ENCODE results near the gene KIF3B. TPM values are rescaled to one million over a fixed set of nuclear protein-coding genes. Genes with fewer than 3 reads are reported as not detected.
"Not testable (repeated sequence)": the region's sequence is repeated elsewhere in the genome, so short reads cannot be mapped to it uniquely, and the experiment has no call there.

KIF3B gene
- total RNA-seq, 1 donor from 2014 or later, result 9.9 TPM

DNA sequence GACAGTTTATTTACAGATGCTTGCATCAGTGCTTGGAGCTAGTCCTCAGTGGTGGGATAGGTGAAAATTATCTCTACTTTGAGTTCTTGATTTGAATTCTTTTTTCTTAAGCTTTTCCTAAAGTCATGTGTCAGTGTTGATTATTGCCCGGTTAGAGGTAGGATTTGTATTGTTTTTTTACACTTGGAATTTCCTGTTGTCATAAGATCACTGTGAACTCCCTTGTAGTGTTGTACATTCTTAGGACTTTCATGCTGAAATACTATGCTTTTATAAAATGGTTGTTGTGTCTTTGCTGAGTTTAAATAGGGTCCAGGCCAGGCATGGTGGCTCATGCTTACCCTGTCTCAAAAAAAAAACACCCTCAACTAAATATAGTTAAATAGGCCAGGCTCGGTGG, 101.0 kb downstream of the KIF3B start:
- Histone ChIP-seq H3K27me3 (ENCODE audit: low read depth) (no peaks in the 10 kb centered on the region), H3K9me3 (replicated peaks) (no peaks in the 10 kb centered on the region), H3K4me1 (peaks cover 8% of the 10 kb centered on the region), H3K4me3 (no peak overlapping the region), H3K36me3 (peaks cover 41% of the 10 kb centered on the region), H3K27ac (replicated peaks) (no peak overlapping the region)
- intact Hi-C loops (cut with micrococcal nuclease), result no loop called here
- DNase-seq, result no peak
- TF ChIP-seq, protein P1, sequence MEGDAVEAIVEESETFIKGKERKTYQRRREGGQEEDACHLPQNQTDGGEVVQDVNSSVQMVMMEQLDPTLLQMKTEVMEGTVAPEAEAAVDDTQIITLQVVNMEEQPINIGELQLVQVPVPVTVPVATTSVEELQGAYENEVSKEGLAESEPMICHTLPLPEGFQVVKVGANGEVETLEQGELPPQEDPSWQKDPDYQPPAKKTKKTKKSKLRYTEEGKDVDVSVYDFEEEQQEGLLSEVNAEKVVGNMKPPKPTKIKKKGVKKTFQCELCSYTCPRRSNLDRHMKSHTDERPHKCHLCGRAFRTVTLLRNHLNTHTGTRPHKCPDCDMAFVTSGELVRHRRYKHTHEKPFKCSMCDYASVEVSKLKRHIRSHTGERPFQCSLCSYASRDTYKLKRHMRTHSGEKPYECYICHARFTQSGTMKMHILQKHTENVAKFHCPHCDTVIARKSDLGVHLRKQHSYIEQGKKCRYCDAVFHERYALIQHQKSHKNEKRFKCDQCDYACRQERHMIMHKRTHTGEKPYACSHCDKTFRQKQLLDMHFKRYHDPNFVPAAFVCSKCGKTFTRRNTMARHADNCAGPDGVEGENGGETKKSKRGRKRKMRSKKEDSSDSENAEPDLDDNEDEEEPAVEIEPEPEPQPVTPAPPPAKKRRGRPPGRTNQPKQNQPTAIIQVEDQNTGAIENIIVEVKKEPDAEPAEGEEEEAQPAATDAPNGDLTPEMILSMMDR (IDR thresholded peaks at IDR 0.05; ENCODE audit: borderline replicate concordance), result no peak

DNA sequence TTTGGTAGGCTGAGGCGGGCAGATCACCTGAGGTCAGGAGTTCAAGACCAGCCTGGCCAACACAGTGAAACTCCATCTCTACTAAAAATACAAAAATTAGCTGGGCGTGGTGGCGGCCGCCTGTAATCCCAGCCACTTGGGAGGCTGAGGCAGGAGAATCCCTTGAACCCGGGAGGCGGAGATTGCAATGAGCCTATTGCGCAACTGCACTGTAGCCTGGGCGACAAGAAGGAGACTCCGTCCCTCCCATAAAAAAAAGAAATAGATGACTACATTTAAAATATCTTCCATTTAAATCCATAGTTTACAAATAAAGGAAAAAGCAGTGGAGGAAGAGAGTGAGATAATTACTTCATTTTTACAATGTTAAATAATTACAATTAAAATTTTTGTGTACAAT, 102.6 kb downstream of the KIF3B start:
- intact Hi-C loops (cut with micrococcal nuclease); H3K27me3 ChIP-seq (ENCODE audit: low read depth); DNase-seq; H3K27ac ChIP-seq (replicated peaks); H3K4me3 ChIP-seq; H3K9me3 ChIP-seq (replicated peaks): not testable (repeated sequence)
- peaks cover 29% of the 10 kb centered on the region for H3K36me3 ChIP-seq
- peaks cover 18% of the 10 kb centered on the region for H3K4me1 ChIP-seq

DNA sequence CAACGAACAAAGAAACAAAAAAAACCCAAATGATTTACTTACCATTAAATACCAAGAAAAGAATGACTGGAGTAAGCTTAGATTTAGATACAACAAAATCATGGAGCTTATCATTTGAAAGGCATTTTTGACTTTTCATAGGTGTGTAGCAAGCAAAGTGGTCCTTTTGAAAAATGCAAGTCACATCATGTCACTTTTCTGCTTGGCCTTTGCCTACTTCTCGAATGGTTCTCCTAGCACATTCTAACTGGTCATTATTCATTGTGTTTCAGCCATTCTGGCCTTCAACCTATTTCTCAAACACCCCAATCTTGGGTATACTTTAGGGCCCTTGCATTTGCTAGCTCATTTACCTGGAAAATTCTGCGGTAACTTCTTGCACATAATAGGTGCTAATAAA, 103.3 kb downstream of the KIF3B start:
- Histone ChIP-seq H3K27ac (replicated peaks) (no peak overlapping the region), H3K36me3 (peaks cover 26% of the 10 kb centered on the region), H3K4me3 (no peak overlapping the region), H3K4me1 (peaks cover 25% of the 10 kb centered on the region), H3K27me3 (ENCODE audit: low read depth) (no peaks in the 10 kb centered on the region), H3K9me3 (replicated peaks) (no peaks in the 10 kb centered on the region)
- intact Hi-C loops (cut with micrococcal nuclease), result no loop called here
- TF ChIP-seq, protein P1 (IDR thresholded peaks at IDR 0.05; ENCODE audit: borderline replicate concordance), result no peak
- no peak for DNase-seq

DNA sequence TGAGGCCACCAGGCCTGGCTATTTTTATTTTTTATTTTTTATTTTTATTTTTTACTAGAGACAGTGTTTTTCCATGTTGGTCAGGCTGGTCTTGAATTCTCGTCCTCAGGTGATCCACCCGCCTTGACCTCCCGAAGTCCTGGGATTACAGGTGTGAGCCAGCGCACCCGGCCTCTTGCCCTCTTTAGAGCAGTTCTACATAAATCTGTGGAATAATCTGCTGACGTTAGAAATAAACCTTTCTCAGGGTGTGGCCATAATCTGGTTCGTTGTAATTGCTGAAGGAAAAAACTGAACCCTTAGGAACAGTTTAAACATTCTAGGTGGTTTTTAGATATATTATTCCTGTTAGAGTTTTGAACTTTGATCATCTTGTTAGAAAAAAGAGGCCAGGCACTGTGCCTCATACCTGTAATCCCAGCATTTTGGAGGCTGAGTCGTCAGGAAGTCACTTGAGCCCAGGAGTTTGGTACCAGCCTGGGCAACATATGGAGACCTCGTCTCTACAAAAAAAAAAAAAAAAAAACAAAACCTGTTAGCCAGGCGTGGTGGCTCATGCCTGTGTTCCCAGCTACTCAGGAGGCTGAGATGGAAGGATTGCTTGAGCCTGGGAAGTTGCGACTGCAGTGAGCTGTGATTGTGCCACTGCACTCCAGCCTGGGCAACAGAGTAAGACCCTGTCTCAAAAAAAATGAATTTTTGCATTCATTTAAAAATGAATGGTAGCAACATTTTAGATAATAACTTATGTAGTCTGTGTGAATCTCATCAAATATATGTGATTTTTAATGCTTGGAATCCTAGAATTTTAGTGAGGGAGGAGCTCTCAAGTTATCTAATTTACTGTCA, 104.9 kb downstream of the KIF3B start:
- Histone ChIP-seq H3K27me3 (ENCODE audit: low read depth) (no peaks in the 10 kb centered on the region), H3K27ac (replicated peaks) (no peak overlapping the region), H3K4me3 (no peak overlapping the region), H3K4me1 (peaks cover 34% of the 10 kb centered on the region), H3K36me3 (peaks cover 22% of the 10 kb centered on the region), H3K9me3 (replicated peaks) (no peaks in the 10 kb centered on the region)
- TF ChIP-seq, protein P1 (IDR thresholded peaks at IDR 0.05; ENCODE audit: borderline replicate concordance), result no peak
- intact Hi-C loops (cut with micrococcal nuclease), result no loop called here
- no peak for DNase-seq

DNA sequence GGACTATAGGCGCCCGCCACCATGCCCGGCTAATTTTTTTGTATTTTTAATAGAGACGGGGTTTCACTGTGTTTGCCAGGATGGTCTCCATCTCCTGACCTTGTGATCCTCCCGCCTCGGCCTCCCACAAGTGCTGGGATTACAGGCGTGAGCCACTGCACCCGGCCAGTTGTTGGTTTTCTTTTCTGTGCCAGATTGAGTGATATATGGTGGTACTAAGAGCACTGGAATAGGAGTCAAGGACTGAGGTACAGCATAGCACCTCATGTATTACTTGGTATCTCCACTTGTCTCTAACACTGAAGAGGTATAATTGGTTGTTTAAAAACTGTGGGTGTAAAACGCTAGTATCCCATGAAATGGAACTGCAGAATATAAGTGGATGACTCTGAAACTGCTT, 106.0 kb downstream of the KIF3B start:
- DNase-seq; intact Hi-C loops (cut with micrococcal nuclease); H3K27me3 ChIP-seq (ENCODE audit: low read depth); H3K9me3 ChIP-seq (replicated peaks); H3K4me3 ChIP-seq; H3K27ac ChIP-seq (replicated peaks): not testable (repeated sequence)
- peaks cover 38% of the 10 kb centered on the region for H3K4me1 ChIP-seq
- H3K36me3 ChIP-seq, result peaks cover 22% of the 10 kb centered on the region

Other genes with a start within 250 kb of the KIF3B start
- 4.3 TPM for gene HCK, start 225.4 kb upstream of the KIF3B start, total RNA-seq
- gene TM9SF4, start 167.9 kb upstream of the KIF3B start, total RNA-seq, result 27.0 TPM
- 7.3 TPM for gene PLAGL2, start 69.9 kb upstream of the KIF3B start, total RNA-seq
- 28.9 TPM for gene POFUT1, start 69.8 kb upstream of the KIF3B start, total RNA-seq
- 25.0 TPM for gene ASXL1, start 80.7 kb downstream of the KIF3B start, total RNA-seq

All from left ventricle myocardium inferior (tissue), 1 donor.